Measurements from ENCODE around the gene PNMA8A.

- TF ChIP-seq, protein P1, sequence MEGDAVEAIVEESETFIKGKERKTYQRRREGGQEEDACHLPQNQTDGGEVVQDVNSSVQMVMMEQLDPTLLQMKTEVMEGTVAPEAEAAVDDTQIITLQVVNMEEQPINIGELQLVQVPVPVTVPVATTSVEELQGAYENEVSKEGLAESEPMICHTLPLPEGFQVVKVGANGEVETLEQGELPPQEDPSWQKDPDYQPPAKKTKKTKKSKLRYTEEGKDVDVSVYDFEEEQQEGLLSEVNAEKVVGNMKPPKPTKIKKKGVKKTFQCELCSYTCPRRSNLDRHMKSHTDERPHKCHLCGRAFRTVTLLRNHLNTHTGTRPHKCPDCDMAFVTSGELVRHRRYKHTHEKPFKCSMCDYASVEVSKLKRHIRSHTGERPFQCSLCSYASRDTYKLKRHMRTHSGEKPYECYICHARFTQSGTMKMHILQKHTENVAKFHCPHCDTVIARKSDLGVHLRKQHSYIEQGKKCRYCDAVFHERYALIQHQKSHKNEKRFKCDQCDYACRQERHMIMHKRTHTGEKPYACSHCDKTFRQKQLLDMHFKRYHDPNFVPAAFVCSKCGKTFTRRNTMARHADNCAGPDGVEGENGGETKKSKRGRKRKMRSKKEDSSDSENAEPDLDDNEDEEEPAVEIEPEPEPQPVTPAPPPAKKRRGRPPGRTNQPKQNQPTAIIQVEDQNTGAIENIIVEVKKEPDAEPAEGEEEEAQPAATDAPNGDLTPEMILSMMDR (IDR thresholded peaks at IDR 0.05 in 2 of 3, conservative IDR thresholded peaks at IDR 0.05 in 1 of 3; ENCODE audit: borderline replicate concordance in 1 of 3, insufficient read depth in 1 of 3, low read depth in 2 of 3, low read length in 2 of 3), result no peak
- TF ChIP-seq EGR1 (IDR thresholded peaks at IDR 0.05; ENCODE audit: low read depth), result no peak
- TF ChIP-seq EZH2 (IDR thresholded peaks at IDR 0.05), result no peak
- TF ChIP-seq ATF3 (IDR thresholded peaks at IDR 0.05), result no peak
- TF ChIP-seq ZNF274 (IDR thresholded peaks at IDR 0.05; ENCODE audit: low read depth, low read length), result no peak
- no peak for TF ChIP-seq RAD21 (IDR thresholded peaks at IDR 0.05; ENCODE audit: low read depth)
- no peak for TF ChIP-seq ZFX (IDR thresholded peaks at IDR 0.05)
- no peak for TF ChIP-seq EZH2phosphoT487 (IDR thresholded peaks at IDR 0.05; ENCODE audit: borderline replicate concordance)
- no peak for TF ChIP-seq JUND (IDR thresholded peaks at IDR 0.05)
- no peak for TF ChIP-seq TCF7L2 (IDR thresholded peaks at IDR 0.05; ENCODE audit: borderline replicate concordance, extremely low read depth, insufficient read depth, insufficient read length)
- no peak for TF ChIP-seq REST (IDR thresholded peaks at IDR 0.05; ENCODE audit: low read depth)
- no peak for TF ChIP-seq POLR2A (IDR thresholded peaks at IDR 0.05; ENCODE audit: borderline replicate concordance, extremely low read depth, insufficient read depth, insufficient read length)
- no peak for TF ChIP-seq CEBPB (IDR thresholded peaks at IDR 0.05; ENCODE audit: low read depth)
Observed at GRCh38 chr19:46428239-46429135, 42.9 kb downstream of the PNMA8A start, which contains the start of gene PNMA8C.
